OCI-LY1 (cell line): Measurements from ENCODE around the gene RASL11B.

Source experiments
- H2AFZ ChIP-seq: fragments of 200-600 bp; sonication (generic), shearing (Covaris generic); 2 replicates; pipeline ENCODE4 v1.6.0; 2014; ENCODE audit warnings: antibody characterized with exemption, mild to moderate bottlenecking, low read length
- H3F3A ChIP-seq: fragments of 200-600 bp; sonication (generic), shearing (Covaris generic); 2 replicates; pipeline ENCODE4 v1.6.0; 2014; ENCODE audit warnings: mild to moderate bottlenecking, antibody characterized with exemption, low read length, moderate library complexity; ENCODE audit not compliant: insufficient read depth
- H3K27ac ChIP-seq: fragments of 200-600 bp; sonication (generic); 2 replicates; pipeline ENCODE4 v1.5.1; 2014; ENCODE audit warnings: low read length, mixed run types, mild to moderate bottlenecking, low read depth; ENCODE audit not compliant: poor library complexity, severe bottlenecking
- H3K27me3 ChIP-seq: fragments of 200-600 bp; sonication (generic); 2 replicates; pipeline ENCODE4 v1.6.0; 2014; ENCODE audit warnings: antibody characterized with exemption, mild to moderate bottlenecking, low read length, moderate library complexity; ENCODE audit not compliant: insufficient read depth
- H3K36me3 ChIP-seq: fragments of 200-600 bp; sonication (generic); 2 replicates; pipeline ENCODE4 v1.6.1; 2014; ENCODE audit warnings: mild to moderate bottlenecking, antibody characterized with exemption, low read length, moderate library complexity, mixed read lengths; ENCODE audit not compliant: insufficient read depth
- H3K4me1 ChIP-seq: fragments of 200-600 bp; sonication (generic); 2 replicates; pipeline ENCODE4 v1.5.1; 2014; ENCODE audit warnings: mild to moderate bottlenecking, low read length, moderate library complexity; ENCODE audit not compliant: insufficient read depth, severe bottlenecking
- H3K4me2 ChIP-seq: fragments of 200-600 bp; sonication (generic), shearing (Covaris generic); 2 replicates; pipeline ENCODE4 v1.6.1; 2014; ENCODE audit warnings: low read length
- H3K4me3 ChIP-seq: fragments of 200-600 bp; sonication (generic); 2 replicates; pipeline ENCODE4 v1.5.1; 2014; ENCODE audit warnings: low read length, low read depth, mild to moderate bottlenecking, mixed read lengths; ENCODE audit not compliant: poor library complexity, severe bottlenecking
- H3K79me2 ChIP-seq: fragments of 200-600 bp; shearing (Covaris generic); 2 replicates; pipeline ENCODE4 v1.6.1; 2016; ENCODE audit warnings: mixed run types, low read length, mixed read lengths; ENCODE audit not compliant: insufficient read depth
- H3K9ac ChIP-seq: fragments of 200-600 bp; sonication (generic), shearing (Covaris generic); 2 replicates; pipeline ENCODE4 v1.6.1; 2014; ENCODE audit warnings: mild to moderate bottlenecking, low read length, mixed read lengths
- H3K9me2 ChIP-seq: fragments of 200-600 bp; sonication (generic), shearing (Covaris generic); 2 replicates; pipeline ENCODE4 v1.6.1; 2014; ENCODE audit warnings: low read depth, mild to moderate bottlenecking, low read length, mixed read lengths
- H3K9me3 ChIP-seq: fragments of 200-600 bp; shearing (Covaris generic); 2 replicates; pipeline ENCODE4 v1.6.1; 2014; ENCODE audit warnings: low read length, mixed read lengths
- H4K20me1 ChIP-seq: fragments of 200-600 bp; sonication (generic), shearing (Covaris generic); 2 replicates; pipeline ENCODE4 v1.6.0; 2016; ENCODE audit warnings: mild to moderate bottlenecking, low read length; ENCODE audit not compliant: insufficient read depth
- EZH2 ChIP-seq: fragments of 200-600 bp; sonication (generic), shearing (Covaris generic); IDR thresholded peaks from 2 replicates; pipeline ENCODE4 v1.8.0; 2017; ENCODE audit warnings: borderline replicate concordance, mixed run types, mild to moderate bottlenecking, antibody characterized with exemption, low read length, moderate library complexity, mixed read lengths
- TF ChIP-seq, protein P1 (sequence below): fragments of 200-600 bp; sonication (generic), shearing (Covaris generic); IDR thresholded peaks from 2 replicates; pipeline ENCODE4 v1.5.1; 2017; ENCODE audit warnings: mild to moderate bottlenecking, antibody characterized with exemption, low read length, moderate library complexity, mixed read lengths

RASL11B gene

DNA sequence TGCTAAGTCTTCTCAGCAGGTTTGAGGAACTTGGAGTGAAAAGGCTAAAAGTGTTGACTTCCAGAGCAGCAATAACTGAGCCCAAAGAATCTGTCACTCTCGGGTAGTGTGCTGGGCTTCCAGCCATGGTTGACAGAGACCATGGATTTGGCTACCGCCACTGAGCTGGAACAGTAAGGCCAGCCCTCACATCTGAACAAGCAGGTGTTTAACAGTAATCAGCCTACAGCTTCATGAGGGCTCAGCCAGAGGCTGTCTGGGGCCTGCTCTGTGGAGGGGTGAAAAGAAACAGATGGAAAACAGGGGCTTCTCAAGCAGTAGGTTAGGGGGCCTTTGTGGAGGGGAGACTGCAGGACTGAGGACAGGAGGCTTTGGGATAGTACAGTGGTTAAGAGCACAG lies 14.9 kb downstream of the RASL11B start:
- TF ChIP-seq, protein P1, sequence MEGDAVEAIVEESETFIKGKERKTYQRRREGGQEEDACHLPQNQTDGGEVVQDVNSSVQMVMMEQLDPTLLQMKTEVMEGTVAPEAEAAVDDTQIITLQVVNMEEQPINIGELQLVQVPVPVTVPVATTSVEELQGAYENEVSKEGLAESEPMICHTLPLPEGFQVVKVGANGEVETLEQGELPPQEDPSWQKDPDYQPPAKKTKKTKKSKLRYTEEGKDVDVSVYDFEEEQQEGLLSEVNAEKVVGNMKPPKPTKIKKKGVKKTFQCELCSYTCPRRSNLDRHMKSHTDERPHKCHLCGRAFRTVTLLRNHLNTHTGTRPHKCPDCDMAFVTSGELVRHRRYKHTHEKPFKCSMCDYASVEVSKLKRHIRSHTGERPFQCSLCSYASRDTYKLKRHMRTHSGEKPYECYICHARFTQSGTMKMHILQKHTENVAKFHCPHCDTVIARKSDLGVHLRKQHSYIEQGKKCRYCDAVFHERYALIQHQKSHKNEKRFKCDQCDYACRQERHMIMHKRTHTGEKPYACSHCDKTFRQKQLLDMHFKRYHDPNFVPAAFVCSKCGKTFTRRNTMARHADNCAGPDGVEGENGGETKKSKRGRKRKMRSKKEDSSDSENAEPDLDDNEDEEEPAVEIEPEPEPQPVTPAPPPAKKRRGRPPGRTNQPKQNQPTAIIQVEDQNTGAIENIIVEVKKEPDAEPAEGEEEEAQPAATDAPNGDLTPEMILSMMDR: no peak
- no peak for TF ChIP-seq EZH2
- no peak overlapping the region for H3K27ac ChIP-seq

GRCh38 chr4:52877694-52878093 lies 15.6 kb downstream of the RASL11B start:
- H4K20me1 ChIP-seq: no peaks in the 10 kb centered on the region
- no peak overlapping the region for H3K4me2 ChIP-seq
- no peaks in the 10 kb centered on the region for H3K9me2 ChIP-seq
- H3K27me3 ChIP-seq: no peaks in the 10 kb centered on the region
- no peaks in the 10 kb centered on the region for H3K79me2 ChIP-seq
- H3F3A ChIP-seq: no peaks in the 10 kb centered on the region
- no peak overlapping the region for H3K27ac ChIP-seq
- H3K9me3 ChIP-seq: no peaks in the 10 kb centered on the region
- no peak overlapping the region for H3K9ac ChIP-seq
- H3K4me1 ChIP-seq: no peaks in the 10 kb centered on the region
- TF ChIP-seq, protein P1: no peak
- TF ChIP-seq EZH2: no peak
- H2AFZ ChIP-seq: no peak overlapping the region
- no peak overlapping the region for H3K4me3 ChIP-seq
- H3K36me3 ChIP-seq: no peaks in the 10 kb centered on the region

More for the DNA sequence above, 14.9 kb downstream of the RASL11B start:
- no peaks in the 10 kb centered on the region for H3K79me2 ChIP-seq
- no peaks in the 10 kb centered on the region for H3F3A ChIP-seq
- H3K9ac ChIP-seq: no peak overlapping the region
- H3K4me2 ChIP-seq: no peak overlapping the region
- no peaks in the 10 kb centered on the region for H3K36me3 ChIP-seq
- H3K4me1 ChIP-seq: no peaks in the 10 kb centered on the region
- H3K9me2 ChIP-seq: no peaks in the 10 kb centered on the region
- no peaks in the 10 kb centered on the region for H3K9me3 ChIP-seq
- H2AFZ ChIP-seq: no peak overlapping the region
- no peaks in the 10 kb centered on the region for H4K20me1 ChIP-seq
- no peaks in the 10 kb centered on the region for H3K27me3 ChIP-seq
- H3K4me3 ChIP-seq: no peak overlapping the region

DNA sequence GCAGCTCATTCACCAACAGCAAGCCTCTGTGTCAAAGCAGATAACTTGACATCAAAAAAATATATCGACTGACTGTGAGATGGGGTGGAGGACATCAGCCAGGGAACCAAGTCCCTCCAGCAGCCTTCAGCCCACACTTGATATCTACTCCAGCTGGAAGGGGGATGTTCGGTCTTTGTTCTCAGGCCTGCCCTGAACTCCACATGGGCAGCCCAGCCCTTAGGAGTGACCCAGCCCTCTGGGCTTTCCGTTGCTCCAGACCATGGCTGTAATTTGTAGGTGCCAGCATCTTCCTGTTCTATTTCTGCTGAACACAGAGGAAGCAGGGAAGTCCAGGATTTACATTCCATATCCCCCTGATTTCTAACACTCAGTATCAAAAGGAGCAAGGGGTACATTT lies 17.4 kb downstream of the RASL11B start:
- Histone ChIP-seq H3F3A (no peaks in the 10 kb centered on the region), H3K9ac (no peak overlapping the region)
- TF ChIP-seq, protein P1: no peak
- no peak for TF ChIP-seq EZH2

More for the DNA sequence above, 17.4 kb downstream of the RASL11B start:
- no peaks in the 10 kb centered on the region for H3K36me3 ChIP-seq
- no peaks in the 10 kb centered on the region for H3K4me1 ChIP-seq
- H3K9me3 ChIP-seq: no peaks in the 10 kb centered on the region
- no peaks in the 10 kb centered on the region for H4K20me1 ChIP-seq
- no peak overlapping the region for H3K4me3 ChIP-seq
- H3K27ac ChIP-seq: no peak overlapping the region
- no peaks in the 10 kb centered on the region for H3K79me2 ChIP-seq
- H3K4me2 ChIP-seq: no peak overlapping the region
- H3K9me2 ChIP-seq: no peaks in the 10 kb centered on the region
- no peak overlapping the region for H2AFZ ChIP-seq
- H3K27me3 ChIP-seq: no peaks in the 10 kb centered on the region
